CD14-positive monocyte (primary cell): ENCODE data around the gene PDLIM5. TPM values are rescaled to one million over a fixed set of nuclear protein-coding genes. Genes with fewer than 3 reads are reported as not detected.

ENCODE experiments used
- DNase-seq, 3 donors: peaks; one replicate each; pipeline ENCODE4 v3.0.0-alpha.2; 2011 to 2022
- H2AFZ ChIP-seq: 2 replicates; pipeline ENCODE4 v1.6.0; 2012; ENCODE audit warnings: mild to moderate bottlenecking, low read depth, low read length, inconsistent platforms; ENCODE audit not compliant: insufficient read depth, poor library complexity, severe bottlenecking
- H3K27ac ChIP-seq, 2 donors: 1 replicate in 1 of 2; 2 replicates in 1 of 2; pipeline ENCODE4 v1.5.1; 2012 to 2013; ENCODE audit warnings: low read length in 2 of 2, control low read depth in 1 of 2, inconsistent platforms in 1 of 2, low read depth in 1 of 2, mild to moderate bottlenecking in 1 of 2
- H3K27me3 ChIP-seq, 2 donors: one replicate each; pipeline versions ENCODE4 v1.6.0 to v1.6.1; 2011 to 2013; ENCODE audit warnings: low read length in 2 of 2; ENCODE audit not compliant: control insufficient read depth in 2 of 2, insufficient read depth in 2 of 2
- H3K36me3 ChIP-seq, 2 donors: replicated peaks in 1 of 2; 1 replicate in 1 of 2; 2 replicates in 1 of 2; pipeline versions ENCODE4 v1.5.1 to v1.6.1; 2012 to 2013; ENCODE audit warnings: low read length in 2 of 2, control low read depth in 1 of 2, inconsistent platforms in 1 of 2, mild to moderate bottlenecking in 1 of 2; ENCODE audit not compliant: insufficient read depth in 2 of 2, control insufficient read depth in 1 of 2
- H3K4me1 ChIP-seq, 2 donors: 1 replicate in 1 of 2; 2 replicates in 1 of 2; pipeline versions ENCODE4 v1.5.1 to v1.6.1; 2012 to 2013; ENCODE audit warnings: low read length in 2 of 2, control low read depth in 1 of 2, inconsistent platforms in 1 of 2, mild to moderate bottlenecking in 1 of 2, moderate library complexity in 1 of 2; ENCODE audit not compliant: insufficient read depth in 2 of 2, control insufficient read depth in 1 of 2
- H3K4me2 ChIP-seq: replicated peaks from 2 replicates; pipeline ENCODE3; 2012; ENCODE audit warnings: low read length, moderate library complexity, mild to moderate bottlenecking; ENCODE audit not compliant: poor library complexity, severe bottlenecking; ENCODE audit errors: extremely low read depth
- H3K4me3 ChIP-seq, 3 experiments: fragments of 200-600 bp in 1 of 3; sonication (generic) in 1 of 3; replicated peaks in 1 of 3; 1 replicate in 2 of 3; 2 replicates in 1 of 3; pipeline ENCODE4 v1.5.1; 2011 to 2013; ENCODE audit warnings: low read length in 3 of 3, mild to moderate bottlenecking in 3 of 3, control low read depth in 2 of 3, low read depth in 2 of 3, inconsistent platforms in 1 of 3, moderate library complexity in 1 of 3
- H3K79me2 ChIP-seq: 2 replicates; pipeline ENCODE4 v1.6.0; 2012; ENCODE audit warnings: mild to moderate bottlenecking, control low read depth, inconsistent platforms, low read length, moderate library complexity; ENCODE audit not compliant: insufficient read depth
- H3K9ac ChIP-seq: 2 replicates; pipeline ENCODE4 v1.6.0; 2017; ENCODE audit warnings: low read length, mild to moderate bottlenecking; ENCODE audit not compliant: insufficient read depth, poor library complexity, severe bottlenecking
- H3K9me3 ChIP-seq, 2 donors: replicated peaks in 1 of 2; 1 replicate in 1 of 2; 2 replicates in 1 of 2; pipeline versions ENCODE4 v1.5.1 to v1.6.1; 2012 to 2013; ENCODE audit warnings: low read length in 2 of 2, control low read depth in 1 of 2; ENCODE audit not compliant: control insufficient read depth in 1 of 2, insufficient read depth in 1 of 2
- H4K20me1 ChIP-seq: 2 replicates; pipeline ENCODE4 v1.6.0; 2012; ENCODE audit warnings: mild to moderate bottlenecking, low read length, control low read depth, moderate library complexity; ENCODE audit not compliant: insufficient read depth
- H3K27ac Mint-ChIP-seq, 7 donors: one replicate each; pipeline ENCODE4 v1.8.0; 2020; ENCODE audit warnings: mild to moderate bottlenecking in 7 of 7, mixed read lengths in 7 of 7, moderate library complexity in 6 of 7, inconsistent platforms in 2 of 7
- H3K27me3 Mint-ChIP-seq, 3 donors: one replicate each; pipeline ENCODE4 v1.8.0; 2021 to 2022; ENCODE audit warnings: low read depth in 3 of 3, mild to moderate bottlenecking in 3 of 3, mixed read lengths in 3 of 3, moderate library complexity in 3 of 3, inconsistent platforms in 1 of 3
- H3K36me3 Mint-ChIP-seq, 2 donors: one replicate each; pipeline ENCODE4 v1.8.0; 2020; ENCODE audit warnings: mixed read lengths in 2 of 2, inconsistent platforms in 1 of 2, mild to moderate bottlenecking in 1 of 2
- H3K4me1 Mint-ChIP-seq: one replicate; pipeline ENCODE4 v1.8.0; 2020; ENCODE audit warnings: mild to moderate bottlenecking, mixed read lengths
- H3K4me3 Mint-ChIP-seq, 2 donors: one replicate each; pipeline ENCODE4 v1.8.0; 2020; ENCODE audit warnings: mild to moderate bottlenecking in 2 of 2, mixed read lengths in 2 of 2, moderate library complexity in 1 of 2
- H3K9me3 Mint-ChIP-seq, 7 donors: one replicate each; pipeline ENCODE4 v1.8.0; 2020 to 2022; ENCODE audit warnings: mixed read lengths in 7 of 7, mild to moderate bottlenecking in 6 of 7, moderate library complexity in 6 of 7, inconsistent platforms in 2 of 7
- CTCF ChIP-seq: fragments of 200-600 bp; IDR thresholded peaks from one replicate; pipeline ENCODE4 v1.8.0; 2022; ENCODE audit warnings: antibody characterized with exemption, mild to moderate bottlenecking
- WGBS: methylation state at CpG from one replicate; pipeline ENCODE4 v1.1.5; 2013; ENCODE audit warnings: missing lambda C conversion rate; ENCODE audit not compliant: insufficient coverage; 5-methylcytosine and 5-hydroxymethylcytosine counted together
- intact Hi-C, 2 donors: fragments of 100-400 bp; cut with micrococcal nuclease; formaldehyde crosslinking; loops; one replicate each; pipeline versions ENCODE4 v1.15.0 to v1.15.1; 2023
- polyA plus RNA-seq, 3 donors: library from polyadenylated mRNA; depleted of rRNA in 1 of 3; unstranded in 2 of 3; stranded (reverse) in 1 of 3; fragments of 300-500 nt in 2 of 3; fragments of >200 nt in 1 of 3; fragmentation: Illumina TruSeq in 2 of 3; gene quantifications; 1 replicate in 2 of 3; 2 replicates in 1 of 3; pipeline ENCODE4 v1.2.3, GENCODE V29; 2012 to 2021

PDLIM5 gene
- polyA plus RNA-seq, 3 donors: 75.3 to 105 (median 80.9) TPM

- no peak for TF ChIP-seq CTCF
- intact Hi-C loops: no loop called here
- Histone ChIP-seq H3K4me2 (no peak overlapping the region), H3K27me3 (no peaks in the 10 kb centered on the region), H3K4me3 (no peak overlapping the region), H3K9ac (no peak overlapping the region), H2AFZ (no peak overlapping the region), H3K79me2 (no peaks in the 10 kb centered on the region), H3K27ac (no peak overlapping the region), H3K36me3 (no peaks in the 10 kb centered on the region), H3K4me1 (no peaks in the 10 kb centered on the region), H4K20me1 (no peaks in the 10 kb centered on the region), H3K9me3 (peaks cover 20 to 22% of the 10 kb centered on the region in 2 donors)
- H3K4me3 Mint-ChIP-seq: no peak overlapping the region
- H3K27ac Mint-ChIP-seq: no peak overlapping the region
- no CpG with 5 or more reads among the region's 1 CpG for WGBS
- no peak for DNase-seq
- H3K9me3 Mint-ChIP-seq: peaks cover 17 to 35% (median 21%) of the 10 kb centered on the region in 7 donors
- H3K27me3 Mint-ChIP-seq: peaks cover 0 to 3% (median 1%) of the 10 kb centered on the region in 3 donors
- H3K4me1 Mint-ChIP-seq: no peaks in the 10 kb centered on the region
- no peaks in the 10 kb centered on the region for H3K36me3 Mint-ChIP-seq
Observed at GRCh38 chr4:94426783-94427182, 25.0 kb upstream of the PDLIM5 start.

- H3K9ac ChIP-seq: no peak overlapping the region
- peaks cover 1 to 3% (median 1%) of the 10 kb centered on the region in 3 donors for H3K27me3 Mint-ChIP-seq
- H3K27me3 ChIP-seq: no peaks in the 10 kb centered on the region
- H3K4me1 Mint-ChIP-seq: no peaks in the 10 kb centered on the region
- intact Hi-C loops: no loop called here
- no peak overlapping the region for H2AFZ ChIP-seq
- H4K20me1 ChIP-seq: no peaks in the 10 kb centered on the region
- H3K36me3 ChIP-seq: no peaks in the 10 kb centered on the region
- peaks cover 10 to 25% (median 17%) of the 10 kb centered on the region in 7 donors for H3K9me3 Mint-ChIP-seq
- no peak overlapping the region for H3K4me3 Mint-ChIP-seq
- peaks cover 20 to 22% of the 10 kb centered on the region in 2 donors for H3K9me3 ChIP-seq
- no peaks in the 10 kb centered on the region for H3K79me2 ChIP-seq
- H3K27ac Mint-ChIP-seq: no peak overlapping the region
- no peaks in the 10 kb centered on the region for H3K4me1 ChIP-seq
- no peak overlapping the region for H3K4me2 ChIP-seq
- TF ChIP-seq CTCF: no peak
- DNase-seq: no peak
- no peak overlapping the region for H3K4me3 ChIP-seq
- H3K27ac ChIP-seq: no peak overlapping the region
- no peaks in the 10 kb centered on the region for H3K36me3 Mint-ChIP-seq
- WGBS: no CpG with 5 or more reads among the region's 1 CpG
Observed at GRCh38 chr4:94428884-94429283, 22.9 kb upstream of the PDLIM5 start.
